ENCODE data around the gene MTHFD1. TPM values are rescaled to one million over a fixed set of nuclear protein-coding genes. Genes with fewer than 3 reads are reported as not detected.
A peak's percentile ranks its signal among the peaks of the same experiment; 100 is the strongest.

The MTHFD1 gene
- total RNA-seq, 2 donors from 2014 or later = 30.5 to 42.8 TPM

DNA sequence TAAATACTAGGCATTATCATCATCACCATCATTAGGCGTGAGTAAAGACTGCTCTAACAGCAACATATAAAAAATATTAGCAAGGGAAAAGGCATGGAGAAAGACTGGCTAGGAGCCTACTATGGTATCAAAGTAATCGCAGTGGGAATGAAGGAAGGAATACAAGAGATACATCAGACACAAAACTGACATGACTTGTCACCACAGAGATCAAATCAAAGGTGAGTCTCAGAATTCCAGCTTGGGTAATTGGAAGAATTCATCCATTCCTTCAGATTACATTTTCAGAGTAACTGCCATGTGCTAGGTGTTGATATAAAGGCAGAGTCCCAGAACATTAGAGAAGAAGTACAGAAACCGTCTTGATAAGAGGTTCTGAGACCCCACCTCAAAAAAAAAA, 105.3 kb downstream of the MTHFD1 start:
- DNase-seq (ENCODE audit: low spot score) = no peak
- Histone ChIP-seq H3K4me1 (peaks cover 0 to 12% of the 10 kb centered on the region in 2 donors), H3K36me3 (peaks cover 15% of the 10 kb centered on the region), H3K9me3 (no peaks in the 10 kb centered on the region), H3K4me3 (no peak overlapping the region), H3K27me3 (no peaks in the 10 kb centered on the region), H3K27ac (peak overlapping the region in 1 of 2 donors; percentile 24)
- TF ChIP-seq CTCF (IDR thresholded peaks at IDR 0.05) = no peak

DNA sequence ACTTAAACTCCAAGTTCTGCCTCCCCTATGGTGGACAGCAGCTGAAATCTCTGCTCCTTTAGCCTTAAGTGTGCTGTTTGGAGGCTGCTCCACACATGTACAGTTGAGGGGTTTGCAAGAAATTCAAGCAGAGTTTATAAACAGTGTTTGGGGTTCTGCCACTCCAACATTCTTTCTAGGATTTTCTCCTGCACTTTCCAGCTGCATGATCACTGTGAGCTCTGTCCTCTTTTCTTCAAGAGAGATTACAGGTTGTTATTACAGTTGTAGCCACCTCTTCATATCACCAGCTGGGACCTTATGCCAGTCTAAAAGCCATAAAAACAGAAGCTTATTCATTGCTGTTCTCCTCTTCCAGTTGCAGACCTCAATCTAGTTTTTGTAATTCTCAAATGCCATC, 107.1 kb downstream of the MTHFD1 start:
- no peaks in the 10 kb centered on the region for H3K27me3 ChIP-seq
- H3K4me3 ChIP-seq = no peak overlapping the region
- no peaks in the 10 kb centered on the region for H3K36me3 ChIP-seq
- no peaks in the 10 kb centered on the region for H3K9me3 ChIP-seq
- H3K4me1 ChIP-seq = peaks cover 0 to 12% of the 10 kb centered on the region in 2 donors
- TF ChIP-seq CTCF (IDR thresholded peaks at IDR 0.05) = no peak
- H3K27ac ChIP-seq = no peak overlapping the region
- no peak for DNase-seq (ENCODE audit: low spot score)

DNA sequence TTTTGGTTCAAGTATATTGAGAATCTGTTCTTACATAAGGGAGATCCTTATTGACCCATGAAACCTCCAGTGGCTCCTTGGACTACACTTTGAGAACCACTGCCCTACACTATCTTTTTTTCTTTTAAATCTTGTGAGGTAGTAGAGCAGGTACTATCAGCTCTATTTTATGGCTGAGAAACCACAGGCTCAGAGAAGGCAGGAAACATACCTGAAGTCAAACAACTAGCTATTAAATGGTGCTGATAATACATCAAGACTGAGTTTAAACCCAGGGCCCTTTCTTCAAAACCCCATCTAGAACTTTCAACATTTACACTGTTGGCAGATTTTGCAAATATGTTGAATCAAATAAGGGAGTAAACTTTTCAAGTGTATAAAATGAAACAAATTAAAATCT, 108.6 kb downstream of the MTHFD1 start:
- no peaks in the 10 kb centered on the region for H3K9me3 ChIP-seq
- no peak for TF ChIP-seq CTCF (IDR thresholded peaks at IDR 0.05)
- no peaks in the 10 kb centered on the region for H3K27me3 ChIP-seq
- peaks cover 0 to 26% of the 10 kb centered on the region in 2 donors for H3K4me1 ChIP-seq
- DNase-seq (ENCODE audit: low spot score) = no peak
- no peak overlapping the region for H3K27ac ChIP-seq
- H3K36me3 ChIP-seq = no peaks in the 10 kb centered on the region
- H3K4me3 ChIP-seq = no peak overlapping the region

DNA sequence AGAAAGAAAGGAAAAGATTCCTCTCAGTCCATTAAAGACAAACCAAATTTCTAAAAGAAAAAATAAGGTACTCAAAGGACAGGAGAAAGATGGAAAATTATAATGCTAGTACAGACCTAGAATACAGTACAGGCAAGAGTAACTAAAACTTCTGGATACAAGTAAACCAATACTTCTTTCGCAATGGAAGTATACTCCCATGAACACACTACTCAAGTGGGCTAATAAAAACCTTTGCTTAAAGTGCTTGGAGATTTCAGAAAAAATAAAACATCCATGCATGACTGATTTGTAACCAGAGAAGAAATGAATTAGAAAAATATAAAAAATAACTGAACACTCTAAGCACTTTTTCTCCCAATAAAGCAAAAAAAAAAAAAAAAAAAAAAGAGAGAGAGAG, 111.9 kb downstream of the MTHFD1 start:
- H3K36me3 ChIP-seq = no peaks in the 10 kb centered on the region
- TF ChIP-seq CTCF (IDR thresholded peaks at IDR 0.05) = no peak
- H3K9me3 ChIP-seq = no peaks in the 10 kb centered on the region
- no peak for DNase-seq (ENCODE audit: low spot score)
- peak overlapping the region in 1 of 2 donors; percentile 100 for H3K27ac ChIP-seq
- H3K27me3 ChIP-seq = no peaks in the 10 kb centered on the region
- H3K4me3 ChIP-seq = no peak overlapping the region
- peaks cover 0 to 32% of the 10 kb centered on the region in 2 donors for H3K4me1 ChIP-seq

DNA sequence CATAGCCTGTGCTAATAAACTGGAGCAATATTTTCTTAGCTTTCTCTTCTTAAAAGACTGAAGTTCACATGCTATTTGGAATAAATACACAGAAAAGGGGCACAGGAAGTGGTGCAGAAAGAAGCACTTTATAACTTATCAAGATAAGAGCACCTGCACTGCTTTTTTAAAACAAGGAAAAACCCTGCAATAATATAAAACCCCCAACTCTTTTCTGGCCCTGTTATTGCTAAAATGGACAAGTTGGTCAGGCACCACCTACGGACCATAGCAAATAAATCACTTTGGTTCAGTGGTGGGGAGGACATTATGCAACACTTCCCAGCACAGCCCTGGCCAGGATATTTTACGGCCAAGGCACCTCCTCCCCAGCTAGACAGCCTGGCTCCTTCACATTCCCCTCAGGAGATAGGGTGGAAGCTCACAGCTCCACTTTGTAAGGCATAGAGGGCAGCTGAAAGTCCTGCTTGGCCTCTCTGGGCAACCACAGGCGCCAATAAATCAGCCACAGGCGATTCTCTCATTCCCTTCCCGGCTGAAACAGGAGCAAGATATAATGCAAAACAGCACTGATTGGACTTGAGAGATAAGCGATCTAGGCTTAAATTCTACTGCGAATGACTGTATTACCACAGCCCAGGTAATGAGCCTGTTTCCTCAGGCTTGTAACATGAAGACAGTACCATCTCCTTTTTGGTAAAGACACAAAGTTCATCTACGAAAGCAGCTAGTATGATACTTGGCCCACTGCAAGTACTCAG, 113.4 kb downstream of the MTHFD1 start:
- Histone ChIP-seq H3K36me3 (no peaks in the 10 kb centered on the region), H3K27me3 (no peaks in the 10 kb centered on the region), H3K4me3 (peak overlapping the region; percentile 80 to 85), H3K4me1 (peaks cover 0 to 43% of the 10 kb centered on the region in 2 donors), H3K9me3 (no peaks in the 10 kb centered on the region), H3K27ac (peak overlapping the region; percentile 99 to 100)
- no peak for TF ChIP-seq CTCF (IDR thresholded peaks at IDR 0.05)
- peak; percentile 80 for DNase-seq (ENCODE audit: low spot score)

DNA sequence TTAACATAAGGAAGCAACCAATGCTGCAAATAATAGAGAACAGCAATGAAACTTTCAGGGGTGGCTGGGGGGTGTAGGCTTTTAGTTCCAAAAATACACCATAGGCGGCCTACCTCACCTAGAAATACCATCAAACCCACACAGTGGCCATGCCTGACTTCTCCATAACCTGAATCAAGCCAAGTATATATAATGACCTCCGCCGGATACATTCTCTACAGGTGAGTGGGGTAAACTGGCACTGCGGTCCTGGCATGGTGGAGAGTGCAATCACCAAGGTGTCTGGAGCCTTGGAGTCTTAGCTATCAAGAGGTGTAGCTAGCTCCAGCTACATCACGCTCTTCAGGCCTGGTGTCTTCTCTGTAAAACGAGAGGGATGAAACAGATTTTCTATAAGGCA, 114.3 kb downstream of the MTHFD1 start:
- Histone ChIP-seq H3K27ac (peak overlapping the region; percentile 99 to 100), H3K27me3 (no peaks in the 10 kb centered on the region), H3K4me1 (peaks cover 0 to 52% of the 10 kb centered on the region in 2 donors), H3K36me3 (no peaks in the 10 kb centered on the region), H3K9me3 (no peaks in the 10 kb centered on the region), H3K4me3 (peak overlapping the region; percentile 80 to 85)
- DNase-seq (ENCODE audit: low spot score) = no peak
- TF ChIP-seq CTCF (IDR thresholded peaks at IDR 0.05) = no peak
